Adipose tissue (tissue), 3 donors: Measurements from ENCODE around the gene SLFN14. TPM values are rescaled to one million over a fixed set of nuclear protein-coding genes. Genes with fewer than 3 reads are reported as not detected.
A peak's percentile ranks its signal among the peaks of the same experiment; 100 is the strongest.

Source experiments
- H3K27ac ChIP-seq: one replicate; pipeline ENCODE4 v1.5.1; 2013; ENCODE audit warnings: low read depth, low read length
- WGBS, 3 donors: extraction: QIAGEN DNeasy Blood & Tissue Kit; methylation state at CpG; one replicate each; pipeline ENCODE4 v1.1.7; 2013; 5-methylcytosine and 5-hydroxymethylcytosine counted together
- polyA plus RNA-seq, 3 donors: library from polyadenylated mRNA; stranded (reverse); fragments of 200-250 nt; gene quantifications; one replicate each; pipeline ENCODE4 v1.2.3, GENCODE V29; 2013
- donor health status: healthy with polysubstance abuse.
- donor health status: Bipolar disorder and iron deficiency.
- donor health status: healthy.

SLFN14 gene
- under 1 TPM in 1 of 3 donors, not detected in 2; 0.11 TPM for polyA plus RNA-seq

- H3K27ac ChIP-seq, result no peak within 1 kb of the TSS
- WGBS, 3 donors, result 45 to 55% (median 53%) methylated on average over 3 of the region's 3 CpGs
These were observed at the start of gene SLFN14 for GRCh38 chr17:35560703-35561102. Gene SLFN14 (minus strand): TSS chr17:35560819. CDS start chr17:35558062, 2,757 bp downstream.

GRCh38 chr17:35609831-35610230 is 49.2 kb upstream of the SLFN14 start:
- H3K27ac ChIP-seq, result no peak overlapping the region
- 97 to 99% (median 98%) methylated on average over 4 of the region's 4 CpGs for WGBS, 3 donors

GRCh38 chr17:35607239-35607847 is 46.7 kb upstream of the SLFN14 start:
- WGBS, 3 donors, result 76 to 78% (median 76%) methylated on average over 3 of the region's 3 CpGs
- no peak overlapping the region for H3K27ac ChIP-seq

GRCh38 chr17:35605678-35606077 is 45.1 kb upstream of the SLFN14 start:
- 87 to 92% (median 89%) methylated on average over 2 of the region's 2 CpGs for WGBS, 3 donors

GRCh38 chr17:35603674-35604073 is 43.1 kb upstream of the SLFN14 start:
- no peak overlapping the region for H3K27ac ChIP-seq
- 85 to 92% (median 90%) methylated on average over 7 of the region's 7 CpGs for WGBS, 3 donors

More at GRCh38 chr17:35605678-35606077, 45.1 kb upstream of the SLFN14 start:
- H3K27ac ChIP-seq, result no peak overlapping the region

GRCh38 chr17:35597604-35598003 is 37.0 kb upstream of the SLFN14 start:
- 65 to 70% (median 67%) methylated on average over 5 of the region's 5 CpGs for WGBS, 3 donors
- no peak overlapping the region for H3K27ac ChIP-seq

- 87 to 88% (median 87%) methylated on average over 54 of the region's 54 CpGs for WGBS, 3 donors
- no peak overlapping the region for H3K27ac ChIP-seq
These were observed 36.1 kb upstream of the SLFN14 start for GRCh38 chr17:35596530-35597233.

GRCh38 chr17:35596072-35596471 is 35.5 kb upstream of the SLFN14 start:
- WGBS, 3 donors, result 65 to 89% (median 77%) methylated on average over 4 of the region's 4 CpGs
- no peak overlapping the region for H3K27ac ChIP-seq

- no peak overlapping the region for H3K27ac ChIP-seq
- 65 to 68% (median 67%) methylated on average over 12 of the region's 12 CpGs for WGBS, 3 donors
These were observed 27.7 kb upstream of the SLFN14 start for GRCh38 chr17:35588196-35588920.

- H3K27ac ChIP-seq, result peak within 1 kb of the TSS; percentile 68
- 0 to 1% (median 1%) methylated on average over 49 to 50 of the region's 50 CpGs for WGBS, 3 donors
These were observed 26.7 kb upstream of the SLFN14 start, which contains the start of gene AP2B1 for GRCh38 chr17:35587074-35587961. Gene AP2B1 (plus strand): TSS chr17:35587322. CDS start chr17:35594031, 6,709 bp downstream.

GRCh38 chr17:35586569-35587073 is 26.0 kb upstream of the SLFN14 start:
- WGBS, 3 donors, result 22 to 32% (median 28%) methylated on average over 7 of the region's 7 CpGs
- no peak overlapping the region for H3K27ac ChIP-seq

- H3K27ac ChIP-seq, result no peak overlapping the region
- 89 to 95% (median 91%) methylated on average over 1 of the region's 1 CpG for WGBS, 3 donors
These were observed 23.4 kb upstream of the SLFN14 start for GRCh38 chr17:35584061-35584460.

GRCh38 chr17:35578929-35579432 is 18.4 kb upstream of the SLFN14 start:
- WGBS, 3 donors, result 2 to 3% (median 3%) methylated on average over 11 of the region's 11 CpGs

GRCh38 chr17:35578197-35578928 is 17.7 kb upstream of the SLFN14 start, which contains the start of gene PEX12:
Gene PEX12 (minus strand): TSS chr17:35578571. CDS start chr17:35578021, 550 bp downstream.
- H3K27ac ChIP-seq, result no peak within 1 kb of the TSS
- 0 to 1% (median 0%) methylated on average over 44 to 45 of the region's 45 CpGs for WGBS, 3 donors

More at GRCh38 chr17:35578929-35579432, 18.4 kb upstream of the SLFN14 start:
- no peak overlapping the region for H3K27ac ChIP-seq

- no peak overlapping the region for H3K27ac ChIP-seq
- 2 to 3% (median 3%) methylated on average over 8 of the region's 8 CpGs for WGBS, 3 donors
These were observed 17.2 kb upstream of the SLFN14 start for GRCh38 chr17:35577830-35578196.

GRCh38 chr17:35575759-35576158 is 15.1 kb upstream of the SLFN14 start:
- no peak overlapping the region for H3K27ac ChIP-seq
- WGBS, 3 donors, result 84 to 93% (median 91%) methylated on average over 3 of the region's 3 CpGs

GRCh38 chr17:35569405-35569804 is 8.8 kb upstream of the SLFN14 start:
- WGBS, 3 donors, result 62 to 90% (median 88%) methylated on average over 2 of the region's 2 CpGs
- no peak overlapping the region for H3K27ac ChIP-seq
